GM10847 (cell line): ENCODE data around the gene FAM174C.

Experiments used
- POLR2A ChIP-seq: IDR thresholded peaks from 2 replicates; pipeline ENCODE4 v1.6.1; 2011; ENCODE audit not compliant: insufficient read length; ENCODE audit errors: extremely low read depth

The FAM174C gene

GRCh38 chr19:1234051-1234954 lies 41.0 kb upstream of the FAM174C start:
- TF ChIP-seq POLR2A, result no peak

- no peak for TF ChIP-seq POLR2A
Observed at GRCh38 chr19:1234955-1235380, 40.4 kb upstream of the FAM174C start.

GRCh38 chr19:1235625-1236538 lies 39.4 kb upstream of the FAM174C start:
- TF ChIP-seq POLR2A, result no peak

- TF ChIP-seq POLR2A, result no peak
Observed at GRCh38 chr19:1236576-1236975, 38.8 kb upstream of the FAM174C start.

- TF ChIP-seq POLR2A, result no peak
Observed at GRCh38 chr19:1237027-1237659, 38.2 kb upstream of the FAM174C start.

GRCh38 chr19:1237754-1238368 lies 37.5 kb upstream of the FAM174C start, which contains the start of gene CBARP:
CBARP (minus strand) TSS chr19:1238005; CDS start chr19:1236100, 1,905 bp downstream.
- no peak for TF ChIP-seq POLR2A

GRCh38 chr19:1238369-1239303 lies 36.7 kb upstream of the FAM174C start:
- TF ChIP-seq POLR2A, result no peak

- no peak for TF ChIP-seq POLR2A
Observed at GRCh38 chr19:1239420-1239795, 35.9 kb upstream of the FAM174C start.

DNA sequence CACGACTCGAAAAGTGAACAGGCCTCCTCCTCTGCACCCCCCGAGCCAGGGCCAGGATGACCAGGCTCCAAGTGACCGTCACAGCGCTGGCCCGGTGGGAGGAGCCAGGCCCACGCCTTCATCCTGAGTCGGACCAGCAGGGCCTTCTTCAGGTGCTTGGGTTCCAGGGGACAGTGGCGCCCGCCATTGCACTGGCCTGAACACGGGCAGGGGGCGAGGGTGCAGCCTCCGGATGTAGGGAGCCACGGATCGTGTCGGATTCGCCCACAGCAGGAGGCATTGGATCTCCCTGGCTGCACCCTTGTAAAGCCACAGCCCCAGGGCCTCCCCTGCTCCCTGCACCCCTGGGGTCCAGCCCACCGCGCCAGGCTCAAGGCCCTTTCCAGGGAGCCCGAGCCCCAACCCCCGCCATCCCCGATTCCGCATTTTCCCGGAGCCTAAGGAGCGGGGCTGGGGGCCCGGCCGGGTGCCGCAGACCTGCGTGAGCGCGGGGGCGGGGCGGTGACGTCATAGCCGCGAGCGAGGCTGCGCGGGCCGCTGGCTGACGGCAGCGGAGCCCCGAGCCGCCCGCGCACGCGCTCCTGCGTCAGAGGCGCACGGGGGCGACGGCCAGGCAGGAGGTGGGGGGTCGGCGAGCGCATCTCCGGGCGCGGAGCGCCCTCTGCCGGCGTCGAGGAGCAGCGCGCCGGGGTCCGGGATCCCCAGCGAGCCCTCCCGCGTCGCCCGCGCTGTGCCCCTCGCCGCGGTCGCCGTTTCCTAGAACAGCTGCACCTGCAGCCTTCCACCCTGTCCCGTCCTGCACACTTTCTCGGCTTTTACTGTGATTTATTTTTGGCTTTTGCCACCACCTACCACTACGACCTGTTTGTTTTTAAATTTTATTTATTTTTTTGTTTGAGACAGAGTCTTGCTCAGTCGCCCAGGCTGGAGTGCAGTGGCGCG lies 35.3 kb upstream of the FAM174C start:
- TF ChIP-seq POLR2A, result no peak

DNA sequence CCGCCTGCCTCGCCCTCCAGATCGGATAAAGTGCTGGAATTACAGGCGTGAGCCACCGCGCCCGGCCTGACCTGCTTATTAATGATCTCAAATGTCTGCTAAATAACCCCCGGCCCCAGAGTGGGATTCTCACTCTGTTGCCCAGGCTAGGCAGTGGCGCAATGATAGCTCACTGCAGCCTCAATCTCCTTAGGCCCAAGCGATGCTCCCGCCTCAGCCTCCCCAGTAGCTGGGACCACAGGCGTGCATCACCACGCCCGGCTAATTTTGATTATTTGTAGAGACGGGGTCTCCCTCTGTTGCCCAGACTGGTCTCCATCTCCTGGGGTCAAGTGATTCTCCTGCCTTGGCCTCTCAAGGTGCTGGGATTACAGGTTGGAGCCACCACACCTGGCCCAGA lies 34.4 kb upstream of the FAM174C start:
- no peak for TF ChIP-seq POLR2A

DNA sequence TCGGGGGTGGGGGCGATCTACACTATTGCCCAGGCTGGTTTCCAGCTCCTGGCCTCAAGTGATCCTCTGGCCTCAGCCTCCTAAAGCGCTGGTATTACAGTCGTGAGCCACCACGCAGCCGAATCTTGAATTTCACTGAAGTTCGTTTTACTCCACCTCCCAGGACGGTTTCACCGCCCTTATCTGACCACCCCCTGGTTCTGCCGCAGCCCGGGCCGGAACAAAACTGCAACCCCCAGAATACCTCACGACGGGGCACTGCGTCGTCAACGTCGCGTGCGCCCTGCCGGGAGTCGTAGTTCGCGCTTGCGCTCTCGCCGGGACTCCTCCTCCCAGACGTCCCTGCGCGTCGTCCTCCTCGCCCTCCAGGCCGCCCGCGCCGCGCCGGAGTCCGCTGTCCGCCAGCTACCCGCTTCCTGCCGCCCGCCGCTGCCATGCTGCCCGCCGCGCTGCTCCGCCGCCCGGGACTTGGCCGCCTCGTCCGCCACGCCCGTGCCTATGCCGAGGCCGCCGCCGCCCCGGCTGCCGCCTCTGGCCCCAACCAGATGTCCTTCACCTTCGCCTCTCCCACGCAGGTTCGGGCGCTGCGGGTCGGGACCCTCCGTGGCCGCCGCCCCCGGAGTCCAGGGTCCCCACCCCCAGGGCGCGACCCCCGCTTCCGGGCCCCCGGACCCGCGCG lies 33.8 kb upstream of the FAM174C start, which contains the start of gene ATP5F1D:
TSS of gene ATP5F1D (plus strand) at position 335 of the 679 bp plus-strand sequence. CDS start at position 435, 100 bp downstream.
- TF ChIP-seq POLR2A, result peak; percentile 52
